ENCODE results near the gene WDR74.
A peak's percentile ranks its signal among the peaks of the same experiment; 100 is the strongest.
"Not testable (repeated sequence)": the region's sequence is repeated elsewhere in the genome, so short reads cannot be mapped to it uniquely, and the experiment has no call there.

The WDR74 gene

GRCh38 chr11:62859281-62859703 is 19.9 kb upstream of the WDR74 start:
- not testable (repeated sequence) for DNase-seq

GRCh38 chr11:62858201-62858600 is 18.8 kb upstream of the WDR74 start:
- no peak for DNase-seq

- DNase-seq, result no peak
Observed at GRCh38 chr11:62857541-62857982, 18.2 kb upstream of the WDR74 start.

GRCh38 chr11:62856333-62856895 is 17.0 kb upstream of the WDR74 start:
- DNase-seq, result no peak

GRCh38 chr11:62855571-62856332 is 16.4 kb upstream of the WDR74 start:
- DNase-seq, result peak; percentile 98

GRCh38 chr11:62854825-62855570 is 15.6 kb upstream of the WDR74 start:
- DNase-seq, result no peak

GRCh38 chr11:62854013-62854824 is 14.8 kb upstream of the WDR74 start:
- DNase-seq, result no peak

- DNase-seq, result no peak
Observed at GRCh38 chr11:62853279-62853965, 14.0 kb upstream of the WDR74 start.

GRCh38 chr11:62852523-62853188 is 13.3 kb upstream of the WDR74 start:
- no peak for DNase-seq

- no peak for DNase-seq
Observed at GRCh38 chr11:62851807-62852522, 12.6 kb upstream of the WDR74 start.

GRCh38 chr11:62850911-62851806 is 11.8 kb upstream of the WDR74 start:
- DNase-seq, result no peak

- DNase-seq, result no peak
Observed at GRCh38 chr11:62847767-62848314, 8.5 kb upstream of the WDR74 start.

- no peak for DNase-seq
Observed at GRCh38 chr11:62846177-62846576, 6.8 kb upstream of the WDR74 start.

- no peak for DNase-seq
Observed at GRCh38 chr11:62844154-62844553, 4.8 kb upstream of the WDR74 start.

GRCh38 chr11:62843466-62843865 is 4.1 kb upstream of the WDR74 start:
- no peak for DNase-seq

GRCh38 chr11:62842891-62843290 is 3.5 kb upstream of the WDR74 start:
- DNase-seq, result not testable (repeated sequence)

- peak; percentile 39 for DNase-seq
Observed at GRCh38 chr11:62842171-62842741, 2.9 kb upstream of the WDR74 start.

GRCh38 chr11:62841361-62842170 is 2.2 kb upstream of the WDR74 start:
- DNase-seq, result peak; percentile 94

All from CD4-positive, alpha-beta T cell treated with Interleukin-15 for 1 hour (primary cell).